GM23248 (cell line): ENCODE results near the gene TTBK1. TPM values are rescaled to one million over a fixed set of nuclear protein-coding genes. Genes with fewer than 3 reads are reported as not detected.

ENCODE experiments used
- DNase-seq: peaks from one replicate; pipeline ENCODE4 v3.0.0-alpha.2; 2015
- H2AFZ ChIP-seq: fragments of 200-600 bp; sonication (generic); 2 replicates; pipeline ENCODE4 v1.6.1; 2016; ENCODE audit warnings: antibody characterized with exemption
- H3F3A ChIP-seq: fragments of 200-600 bp; sonication (generic); 2 replicates; pipeline ENCODE4 v1.6.1; 2016; ENCODE audit warnings: mild to moderate bottlenecking, antibody characterized with exemption, mixed run types; ENCODE audit not compliant: insufficient read depth
- H3K27ac ChIP-seq: fragments of 200-600 bp; sonication (generic); 2 replicates; pipeline ENCODE4 v1.5.1; 2016; ENCODE audit warnings: mild to moderate bottlenecking
- H3K27me3 ChIP-seq: fragments of 200-600 bp; sonication (generic); replicated peaks from 2 replicates; pipeline ENCODE4 v1.6.1; 2016; ENCODE audit warnings: mild to moderate bottlenecking; ENCODE audit not compliant: insufficient read depth
- H3K36me3 ChIP-seq: fragments of 200-600 bp; sonication (generic); 2 replicates; pipeline ENCODE4 v1.6.1; 2016; ENCODE audit warnings: low read depth, mild to moderate bottlenecking
- H3K4me1 ChIP-seq: fragments of 200-600 bp; sonication (generic); 2 replicates; pipeline ENCODE4 v1.6.1; 2016; ENCODE audit warnings: mild to moderate bottlenecking; ENCODE audit not compliant: insufficient read depth
- H3K4me2 ChIP-seq: fragments of 200-600 bp; sonication (generic); one replicate; pipeline ENCODE4 v1.6.1; 2016; ENCODE audit warnings: mild to moderate bottlenecking; ENCODE audit not compliant: unreplicated experiment
- H3K4me3 ChIP-seq: fragments of 200-600 bp; sonication (generic); 2 replicates; pipeline ENCODE4 v1.5.1; 2016; ENCODE audit warnings: mild to moderate bottlenecking
- H3K79me2 ChIP-seq: fragments of 200-600 bp; sonication (generic); 2 replicates; pipeline ENCODE4 v1.6.1; 2016; ENCODE audit warnings: mild to moderate bottlenecking; ENCODE audit not compliant: insufficient read depth
- H3K9ac ChIP-seq: fragments of 200-600 bp; sonication (generic); 2 replicates; pipeline ENCODE4 v1.6.1; 2016; ENCODE audit warnings: mild to moderate bottlenecking
- H3K9me2 ChIP-seq: fragments of 200-600 bp; sonication (generic); 2 replicates; pipeline ENCODE4 v1.6.1; 2016; ENCODE audit warnings: mixed run types, mild to moderate bottlenecking, moderate library complexity; ENCODE audit not compliant: insufficient read depth
- H3K9me3 ChIP-seq: fragments of 200-600 bp; sonication (generic); one replicate; pipeline ENCODE4 v1.6.1; 2017; ENCODE audit warnings: low read depth
- H4K20me1 ChIP-seq: fragments of 200-600 bp; sonication (generic); 2 replicates; pipeline ENCODE4 v1.6.0; 2016; ENCODE audit not compliant: insufficient read depth
- EZH2 ChIP-seq: fragments of 200-600 bp; sonication (generic); IDR thresholded peaks from 2 replicates; pipeline ENCODE4 v1.6.1; 2018; ENCODE audit warnings: antibody characterized with exemption, mild to moderate bottlenecking; ENCODE audit not compliant: insufficient read depth, poor library complexity, severe bottlenecking
- EZH2phosphoT487 ChIP-seq: fragments of 200-600 bp; sonication (generic); IDR thresholded peaks from 2 replicates; pipeline ENCODE4 v1.6.1; 2018; ENCODE audit warnings: antibody characterized with exemption, moderate library complexity, mild to moderate bottlenecking, low read depth; ENCODE audit not compliant: insufficient read depth
- WGBS, 2 experiments: methylation state at CpG; one replicate each; pipeline ENCODE4 v1.1.6; 2015 to 2017; ENCODE audit warnings: low lambda C conversion rate in 2 of 2, low coverage in 1 of 2; ENCODE audit errors: missing lambda C conversion rate in 2 of 2; 5-methylcytosine and 5-hydroxymethylcytosine counted together
- in situ Hi-C: fragments of 300-500 bp; cut with MboI; formaldehyde crosslinking; loops from 2 replicates; pipeline ENCODE4 v1.15.0; 2020
- polyA plus RNA-seq: library from polyadenylated mRNA; unstranded; fragments of >200 nt; fragmentation: Nextera tagmentation; extraction: Ambion mirVana; gene quantifications from 2 replicates; pipeline ENCODE4 v1.2.1, GENCODE V29; 2016
- total RNA-seq: library from RNA; depleted of rRNA; stranded (reverse); fragments of >200 nt; shearing (Covaris generic); gene quantifications from 2 replicates; pipeline ENCODE4 v1.2.3, GENCODE V29; 2014

The TTBK1 gene
- total and polyA plus RNA-seq, 2 experiments from 2014 or later: not detected

DNA sequence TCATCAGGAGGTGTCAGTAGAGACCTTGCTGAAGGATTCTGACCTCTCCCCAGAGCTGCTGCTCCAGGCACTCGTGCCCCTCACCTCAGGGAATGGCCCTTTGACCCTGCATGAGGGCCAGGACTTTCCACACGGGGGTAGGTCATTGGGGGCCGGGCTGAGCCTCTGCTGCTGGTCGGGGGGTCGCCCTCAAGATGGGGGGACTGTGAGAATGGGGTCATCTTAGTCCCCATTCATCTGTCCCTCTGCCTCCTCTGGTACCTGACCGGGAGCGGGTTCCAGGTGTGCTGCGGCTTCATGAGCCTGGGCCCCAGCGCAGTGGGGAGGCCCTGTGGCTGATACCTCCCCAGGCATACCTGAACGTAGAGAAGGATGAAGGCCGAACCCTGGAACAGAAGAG is 29.9 kb upstream of the TTBK1 start:
- TF ChIP-seq EZH2: no peak
- TF ChIP-seq EZH2phosphoT487: no peak
- H3K9me3 ChIP-seq: no peaks in the 10 kb centered on the region
- no peaks in the 10 kb centered on the region for H3K79me2 ChIP-seq
- H3K4me3 ChIP-seq: no peak overlapping the region
- H3K4me2 ChIP-seq: no peak overlapping the region
- H3F3A ChIP-seq: no peaks in the 10 kb centered on the region
- no peaks in the 10 kb centered on the region for H4K20me1 ChIP-seq
- H3K36me3 ChIP-seq: peaks cover 3% of the 10 kb centered on the region; the same call in 1 of the 2 replicates
- H3K9ac ChIP-seq: no peak overlapping the region
- DNase-seq: no peak
- H3K4me1 ChIP-seq: no peaks in the 10 kb centered on the region
- no peaks in the 10 kb centered on the region for H3K9me2 ChIP-seq
- H2AFZ ChIP-seq: no peak overlapping the region
- no peaks in the 10 kb centered on the region for H3K27me3 ChIP-seq
- in situ Hi-C loops: no loop called here
- no peak overlapping the region for H3K27ac ChIP-seq
- WGBS, 2 experiments: 81 to 84% methylated on average over 10 to 11 of the region's 11 CpGs

DNA sequence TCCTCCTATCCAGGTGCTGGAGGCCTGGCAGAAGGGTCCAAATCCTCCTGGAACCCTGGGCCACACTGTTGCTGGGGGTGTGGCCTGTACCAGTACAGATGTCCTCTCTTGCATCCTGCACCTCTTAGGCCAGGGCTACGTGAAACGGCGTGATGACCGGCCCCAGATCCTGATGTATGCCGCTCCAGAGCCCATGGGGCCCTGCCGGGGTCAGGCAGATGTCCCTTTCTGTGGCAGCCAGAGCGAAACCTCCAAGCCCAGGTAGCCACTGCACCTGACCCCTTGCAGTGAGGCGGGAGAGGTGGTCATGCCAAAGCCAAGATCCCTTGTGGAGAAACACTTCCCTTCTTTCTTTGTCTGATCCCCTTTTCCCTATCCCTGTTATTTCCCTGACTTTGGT is 28.2 kb upstream of the TTBK1 start:
- no peaks in the 10 kb centered on the region for H3K9me3 ChIP-seq
- no peak overlapping the region for H3K4me3 ChIP-seq
- no peak overlapping the region for H3K9ac ChIP-seq
- TF ChIP-seq EZH2phosphoT487: no peak
- no peak for TF ChIP-seq EZH2
- DNase-seq: no peak
- no peaks in the 10 kb centered on the region for H3K27me3 ChIP-seq
- H3K27ac ChIP-seq: no peak overlapping the region
- H3K4me2 ChIP-seq: no peak overlapping the region
- in situ Hi-C loops: no loop called here
- H3K79me2 ChIP-seq: no peaks in the 10 kb centered on the region
- H3K4me1 ChIP-seq: no peaks in the 10 kb centered on the region
- no peaks in the 10 kb centered on the region for H3K9me2 ChIP-seq
- H4K20me1 ChIP-seq: no peaks in the 10 kb centered on the region
- peaks cover 3% of the 10 kb centered on the region; the same call in 1 of the 2 replicates for H3K36me3 ChIP-seq
- WGBS, 2 experiments: 88 to 98% methylated on average over 8 of the region's 8 CpGs
- H2AFZ ChIP-seq: no peak overlapping the region
- no peaks in the 10 kb centered on the region for H3F3A ChIP-seq

DNA sequence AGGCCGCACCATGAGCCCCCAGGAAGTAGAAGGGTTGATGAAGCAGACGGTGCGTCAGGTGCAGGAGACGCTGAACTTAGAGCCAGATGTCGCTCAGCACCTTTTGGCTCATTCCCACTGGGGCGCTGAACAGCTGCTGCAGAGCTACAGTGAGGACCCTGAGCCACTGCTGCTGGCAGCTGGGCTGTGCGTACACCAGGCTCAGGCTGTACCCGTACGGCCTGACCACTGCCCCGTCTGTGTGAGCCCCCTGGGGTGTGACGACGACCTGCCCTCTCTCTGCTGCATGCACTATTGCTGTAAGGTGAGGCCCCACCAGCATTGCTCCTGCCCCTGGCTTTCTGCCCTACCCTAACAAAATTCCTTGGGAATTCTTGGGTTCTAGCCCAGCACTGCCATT is 27.1 kb upstream of the TTBK1 start:
- no peak for TF ChIP-seq EZH2phosphoT487
- no peak for TF ChIP-seq EZH2
- Histone ChIP-seq H3K9ac (no peak overlapping the region), H4K20me1 (no peaks in the 10 kb centered on the region), H3K4me1 (no peaks in the 10 kb centered on the region), H3K27me3 (no peaks in the 10 kb centered on the region), H3K4me3 (no peak overlapping the region), H3K4me2 (no peak overlapping the region), H3K27ac (no peak overlapping the region), H3K79me2 (no peaks in the 10 kb centered on the region), H3K36me3 (peaks cover 3% of the 10 kb centered on the region; the same call in 1 of the 2 replicates), H2AFZ (no peak overlapping the region), H3K9me3 (no peaks in the 10 kb centered on the region), H3K9me2 (no peaks in the 10 kb centered on the region), H3F3A (no peaks in the 10 kb centered on the region)
- no peak for DNase-seq
- in situ Hi-C loops: no loop called here
- 92 to 99% methylated on average over 10 to 12 of the region's 12 CpGs for WGBS, 2 experiments

DNA sequence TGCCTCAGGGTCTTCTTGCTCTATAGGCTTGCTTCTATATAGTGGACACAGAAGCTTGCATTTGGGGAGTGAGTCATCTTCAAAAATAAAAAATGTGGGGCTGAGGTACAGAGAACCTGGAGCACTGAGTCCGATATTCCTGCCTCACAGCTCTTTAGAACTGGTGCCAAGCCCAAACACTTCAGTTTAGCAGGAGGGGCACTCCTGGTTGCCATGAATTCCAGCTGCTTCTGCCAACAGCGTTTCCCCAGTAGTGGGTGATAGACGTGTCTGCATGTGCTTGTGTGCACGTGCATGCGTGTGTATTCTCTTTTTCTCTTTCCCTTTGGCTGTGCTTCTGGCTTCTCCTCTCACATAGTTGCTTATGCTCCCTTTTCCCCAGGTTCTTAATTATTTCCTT is 25.9 kb upstream of the TTBK1 start:
- Histone ChIP-seq H3K36me3 (peaks cover 3% of the 10 kb centered on the region; the same call in 1 of the 2 replicates), H3K27ac (no peak overlapping the region), H3K9me3 (no peaks in the 10 kb centered on the region), H3K4me1 (no peaks in the 10 kb centered on the region), H3K9ac (no peak overlapping the region), H3K9me2 (no peaks in the 10 kb centered on the region), H2AFZ (no peak overlapping the region), H4K20me1 (no peaks in the 10 kb centered on the region), H3K4me3 (no peak overlapping the region), H3F3A (no peaks in the 10 kb centered on the region), H3K79me2 (no peaks in the 10 kb centered on the region), H3K4me2 (no peak overlapping the region), H3K27me3 (no peaks in the 10 kb centered on the region)
- in situ Hi-C loops: no loop called here
- no peak for TF ChIP-seq EZH2phosphoT487
- TF ChIP-seq EZH2: no peak
- no peak for DNase-seq
- WGBS, 2 experiments: 72 to 73% methylated on average over 5 of the region's 5 CpGs

DNA sequence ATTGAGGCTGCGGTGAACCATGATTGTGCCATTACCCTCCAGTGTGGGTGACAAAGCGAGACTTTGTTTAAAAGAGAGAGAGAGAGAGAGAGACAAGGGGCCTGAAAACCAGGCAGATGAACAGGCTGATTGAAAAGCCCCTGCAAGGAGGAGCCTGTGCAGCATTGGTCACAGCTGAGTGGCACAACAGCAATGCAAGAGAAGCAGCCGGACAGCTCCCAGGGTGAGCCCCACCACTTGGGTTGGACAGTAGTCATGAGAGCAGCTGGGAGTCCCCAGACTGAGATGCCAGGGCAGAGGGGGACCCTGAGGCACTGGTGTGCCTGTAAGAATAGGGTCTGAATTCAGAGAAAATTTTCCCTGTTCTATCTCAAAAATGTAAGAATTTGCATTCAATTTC is 24.2 kb upstream of the TTBK1 start:
- Histone ChIP-seq H2AFZ (no peak overlapping the region), H3K36me3 (peaks cover 3% of the 10 kb centered on the region; the same call in 1 of the 2 replicates), H3K4me2 (no peak overlapping the region), H3K4me3 (no peak overlapping the region), H3K9me2 (no peaks in the 10 kb centered on the region), H3K27me3 (no peaks in the 10 kb centered on the region), H3K27ac (no peak overlapping the region), H3K9ac (no peak overlapping the region), H3K9me3 (no peaks in the 10 kb centered on the region), H3K4me1 (no peaks in the 10 kb centered on the region), H3F3A (no peaks in the 10 kb centered on the region), H4K20me1 (no peaks in the 10 kb centered on the region), H3K79me2 (no peaks in the 10 kb centered on the region)
- TF ChIP-seq EZH2 (no peak), EZH2phosphoT487 (no peak)
- 91 to 97% methylated on average over 3 of the region's 3 CpGs for WGBS, 2 experiments
- in situ Hi-C loops: no loop called here
- DNase-seq: no peak
